Measurements from ENCODE around the gene POFUT2.
A peak's percentile ranks its signal among the peaks of the same experiment; 100 is the strongest.

Gene POFUT2, protein sequence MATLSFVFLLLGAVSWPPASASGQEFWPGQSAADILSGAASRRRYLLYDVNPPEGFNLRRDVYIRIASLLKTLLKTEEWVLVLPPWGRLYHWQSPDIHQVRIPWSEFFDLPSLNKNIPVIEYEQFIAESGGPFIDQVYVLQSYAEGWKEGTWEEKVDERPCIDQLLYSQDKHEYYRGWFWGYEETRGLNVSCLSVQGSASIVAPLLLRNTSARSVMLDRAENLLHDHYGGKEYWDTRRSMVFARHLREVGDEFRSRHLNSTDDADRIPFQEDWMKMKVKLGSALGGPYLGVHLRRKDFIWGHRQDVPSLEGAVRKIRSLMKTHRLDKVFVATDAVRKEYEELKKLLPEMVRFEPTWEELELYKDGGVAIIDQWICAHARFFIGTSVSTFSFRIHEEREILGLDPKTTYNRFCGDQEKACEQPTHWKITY

DNA sequence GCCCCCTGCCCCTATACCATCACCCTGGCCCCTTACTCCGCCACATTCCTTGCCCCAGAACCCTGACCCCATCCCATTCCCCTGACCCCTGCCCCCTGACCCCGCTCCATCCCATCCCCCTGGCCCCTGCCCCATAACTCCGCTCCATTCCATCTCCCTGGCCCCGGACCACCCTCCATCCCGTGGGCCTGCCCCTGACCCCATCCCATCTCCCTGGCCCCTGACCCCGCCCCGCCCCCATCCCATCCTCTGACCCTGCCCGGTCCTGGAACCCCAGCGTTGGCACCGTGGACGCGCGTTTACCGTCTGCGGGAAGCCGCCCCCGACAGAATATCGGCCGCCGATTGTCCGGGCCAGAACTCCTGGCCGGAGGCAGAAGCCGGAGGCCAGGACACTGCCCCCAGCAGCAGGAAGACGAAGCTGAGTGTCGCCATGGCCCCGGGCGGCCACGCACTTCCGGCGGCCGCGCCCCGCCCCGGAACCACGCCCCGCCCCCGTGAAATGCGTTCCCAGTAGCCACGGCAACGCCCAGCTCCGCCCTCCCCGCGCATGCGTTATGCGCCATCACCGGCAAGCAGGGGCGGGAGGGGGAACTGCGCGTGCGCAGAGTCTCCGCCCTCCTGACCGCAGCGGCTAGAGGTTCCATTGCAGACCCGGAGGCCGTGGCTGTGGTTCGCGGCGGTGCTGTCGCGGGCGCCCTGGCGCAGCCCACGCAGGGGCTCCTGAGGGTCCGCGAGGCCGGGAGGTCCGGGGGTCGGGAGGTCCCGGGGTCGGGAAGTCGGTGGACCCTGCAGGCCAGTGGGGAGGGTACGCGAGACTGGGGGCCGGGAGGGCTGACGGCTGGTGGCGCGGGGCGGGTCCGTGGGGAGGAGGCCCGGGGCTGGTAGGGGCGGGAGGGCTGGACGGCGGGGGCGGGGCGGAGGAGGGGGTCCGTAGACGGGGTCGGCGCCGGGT, at the start of gene POFUT2:
POFUT2 (minus strand) TSS at position 458 of the 954 bp plus-strand sequence; CDS start at position 434, 24 bp downstream.
- peak; percentile 99 for DNase-seq (ENCODE audit: low read depth)

DNA sequence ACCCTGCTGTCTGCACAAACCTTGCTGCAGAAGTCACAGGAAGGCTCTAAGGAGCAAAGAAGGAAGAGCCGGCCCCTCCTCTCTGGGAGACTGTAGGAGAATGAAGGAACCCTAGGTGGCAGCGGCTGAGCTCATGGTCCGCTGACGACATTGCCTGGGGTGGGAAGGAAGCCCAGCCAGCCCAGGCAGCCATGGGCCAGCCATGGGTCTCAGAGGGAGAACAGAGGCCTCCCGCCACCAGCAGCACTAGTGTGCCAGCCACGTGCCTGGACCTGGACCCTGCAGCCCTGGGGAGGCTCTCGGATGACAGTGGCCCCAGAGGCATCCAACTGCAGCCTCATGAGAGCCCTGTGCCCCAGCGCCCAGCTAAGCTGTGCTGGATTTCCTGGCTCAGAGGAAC, 49.2 kb upstream of the POFUT2 start:
- no peak for DNase-seq (ENCODE audit: low read depth)

DNA sequence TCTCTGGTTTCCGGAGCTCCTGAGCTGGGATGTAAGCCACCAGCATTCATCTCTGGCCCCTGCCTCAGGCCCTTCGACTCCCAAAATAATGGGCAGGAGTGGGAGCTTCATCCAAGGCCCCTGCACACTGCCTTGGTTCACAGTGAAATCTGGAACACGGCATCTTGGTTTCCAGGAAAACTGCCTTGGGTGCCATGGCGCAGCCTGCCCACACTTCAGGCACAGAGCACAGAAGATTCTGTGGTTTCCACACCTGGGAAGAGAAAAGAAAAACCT, 48.8 kb upstream of the POFUT2 start:
- no peak for DNase-seq (ENCODE audit: low read depth)

DNA sequence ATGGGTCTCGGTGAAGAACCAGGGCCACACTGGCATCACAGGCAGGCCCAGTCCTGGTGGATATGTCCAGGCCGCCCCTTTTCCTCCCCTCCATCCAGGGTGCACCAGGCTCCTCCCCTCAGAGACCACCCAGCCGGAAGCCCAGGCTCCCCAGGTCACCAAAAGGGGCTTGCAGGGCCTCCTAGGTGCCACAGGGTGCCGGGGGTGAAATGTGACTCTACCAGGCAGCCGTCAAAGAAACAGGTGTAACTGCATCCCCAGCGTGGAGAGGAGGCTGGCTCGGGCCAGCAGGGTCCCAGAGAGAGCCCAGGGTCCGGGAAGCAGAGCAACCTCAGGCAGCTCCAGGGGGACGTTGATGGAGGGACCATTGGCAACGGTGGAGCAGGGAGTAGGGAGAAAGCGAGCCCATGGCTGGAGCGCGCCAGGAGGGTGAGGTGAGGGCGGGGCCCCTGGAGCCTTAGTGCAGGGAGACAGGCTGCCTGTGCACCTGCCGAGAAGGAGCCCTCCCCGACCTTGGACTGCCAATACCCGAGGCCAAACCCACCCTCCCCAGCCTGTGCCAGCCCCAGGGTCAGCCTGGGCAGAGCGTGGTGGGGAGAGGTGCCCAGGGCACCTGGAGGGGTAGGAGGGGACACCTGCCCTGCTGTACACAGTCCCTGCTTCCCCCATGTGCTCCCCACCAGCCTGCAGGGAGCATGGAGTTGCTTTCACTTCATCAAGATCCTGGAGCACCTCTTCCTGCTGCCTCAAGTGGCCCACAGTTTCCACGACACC, 48.3 kb upstream of the POFUT2 start:
- no peak for DNase-seq (ENCODE audit: low read depth)

DNA sequence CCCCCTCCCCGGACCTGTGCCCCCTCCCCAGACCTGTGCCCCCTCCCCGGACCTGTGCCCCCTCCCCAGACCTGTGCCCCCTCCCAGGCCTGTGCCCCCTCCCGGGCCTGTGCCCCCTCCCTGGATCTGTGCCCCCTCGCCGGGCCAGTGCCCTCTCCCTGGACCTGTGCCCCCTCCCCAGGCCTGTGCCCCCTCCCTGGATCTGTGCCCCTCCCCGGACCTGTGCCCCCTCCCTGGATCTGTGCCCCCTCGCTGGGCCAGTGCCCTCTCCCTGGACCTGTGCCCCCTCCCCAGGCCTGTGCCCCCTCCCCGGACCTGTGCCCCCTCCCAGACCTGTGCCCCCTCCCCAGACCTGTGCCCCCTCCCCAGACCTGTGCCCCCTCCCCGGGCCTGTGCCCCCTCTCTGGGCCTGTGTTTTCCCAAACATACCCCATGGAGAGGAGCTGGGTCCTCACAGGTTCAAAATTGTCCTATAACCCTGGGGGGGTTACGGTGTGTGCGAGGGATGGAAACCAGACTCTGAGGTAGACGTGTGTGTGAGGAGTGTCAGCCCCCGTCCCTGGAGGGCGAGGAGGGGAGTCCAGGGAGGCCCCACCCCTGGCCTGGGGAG, 47.6 kb upstream of the POFUT2 start:
- DNase-seq (ENCODE audit: low read depth): no peak

DNA sequence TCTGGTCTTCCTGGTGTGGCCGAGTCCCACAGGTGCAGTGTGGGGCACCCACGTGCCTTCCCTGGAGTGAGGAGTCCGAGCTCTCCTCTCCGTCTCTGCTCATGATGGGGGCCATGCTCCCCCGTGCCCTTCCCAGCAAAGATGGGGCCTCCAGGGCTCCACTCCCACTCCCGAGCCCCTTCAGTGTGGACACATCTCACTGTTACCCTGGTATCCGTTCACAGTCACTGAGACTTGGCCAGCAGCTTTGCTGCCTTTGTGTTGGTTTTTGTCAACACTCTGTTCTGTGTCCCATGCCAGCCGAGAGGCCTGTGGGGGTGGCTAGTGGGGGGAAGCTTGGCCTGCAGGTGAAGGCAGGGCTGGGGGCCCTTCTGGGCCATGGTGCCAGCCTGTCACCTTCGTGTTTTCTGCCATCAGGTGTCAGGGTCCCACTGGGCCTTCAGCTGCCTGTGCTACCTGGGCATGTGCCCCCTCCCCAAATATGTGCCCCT, 46.9 kb upstream of the POFUT2 start:
- DNase-seq (ENCODE audit: low read depth): no peak

DNA sequence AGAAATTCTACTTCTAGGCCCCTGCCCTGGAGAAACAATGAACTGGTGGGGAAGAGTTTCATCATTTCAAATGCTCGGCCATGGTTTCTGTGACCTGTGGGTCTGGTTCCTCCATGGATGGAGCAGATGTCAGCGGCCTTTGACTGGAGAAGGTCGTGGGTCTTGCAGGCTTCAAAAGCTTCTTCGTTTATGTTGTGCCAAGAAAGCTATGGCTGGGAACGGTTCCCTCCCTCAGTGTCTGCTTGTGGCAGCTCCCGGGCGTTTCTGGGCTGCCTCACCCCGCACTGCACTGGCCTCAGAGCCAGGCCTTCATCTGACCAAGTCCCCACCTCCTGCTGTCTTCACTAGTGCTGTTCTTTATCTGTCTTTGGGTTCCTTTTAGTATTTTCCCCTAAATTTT, 46.4 kb upstream of the POFUT2 start:
- no peak for DNase-seq (ENCODE audit: low read depth)

DNA sequence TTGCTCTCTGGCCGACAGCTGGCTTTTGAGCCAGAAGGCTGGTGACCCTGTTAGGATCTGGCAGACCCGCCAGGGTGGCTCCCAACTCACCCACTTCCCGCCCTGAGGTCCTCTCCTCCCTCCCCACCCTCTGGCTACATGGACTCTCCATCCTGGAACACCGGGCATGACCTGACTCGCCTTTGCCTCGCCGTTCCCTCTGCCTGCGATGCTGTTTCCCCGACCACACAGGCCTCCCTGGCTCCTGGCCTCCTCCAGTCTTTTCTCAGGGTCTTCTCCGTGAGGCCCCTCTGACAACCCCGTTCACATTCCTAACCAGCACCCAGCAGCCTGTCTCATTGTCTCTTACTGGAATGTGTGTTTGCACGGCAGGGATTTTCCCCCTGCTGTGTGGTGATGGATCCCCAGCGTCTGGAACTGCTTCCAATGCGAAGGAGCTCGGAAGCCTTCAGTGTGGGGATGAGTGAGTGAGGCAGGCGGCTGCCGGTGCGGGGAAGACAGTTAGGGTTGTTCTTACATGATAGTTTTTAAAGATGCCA, 46.0 kb upstream of the POFUT2 start:
- DNase-seq (ENCODE audit: low read depth): no peak

DNA sequence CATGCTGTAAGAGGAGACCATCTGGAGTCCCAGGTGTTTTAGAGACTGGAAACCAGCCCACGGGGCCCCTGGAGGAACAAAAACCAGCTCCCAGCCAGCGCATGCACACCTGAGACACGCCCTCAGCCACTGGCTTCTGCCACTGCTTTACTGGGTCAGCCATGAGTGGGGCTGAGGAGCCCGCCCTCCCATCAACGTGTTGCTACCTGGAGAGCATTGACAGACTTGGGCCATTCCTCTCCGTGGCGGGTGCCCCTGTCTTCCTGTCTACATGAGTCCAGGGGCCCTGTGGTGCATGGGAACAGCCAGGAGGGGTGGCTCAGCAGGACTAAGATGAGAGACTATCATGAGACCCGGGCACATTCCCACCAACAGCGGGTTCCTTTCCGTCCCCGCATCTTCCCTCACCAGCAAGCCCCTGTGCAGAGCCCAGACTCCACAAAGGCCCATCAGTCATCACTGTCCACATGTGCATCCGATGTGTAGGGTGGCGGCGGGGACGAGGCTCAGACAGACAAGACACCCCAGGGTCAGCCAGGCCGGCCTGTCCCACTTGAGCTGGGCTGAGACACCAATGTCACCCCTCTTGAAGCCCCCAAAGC, 45.4 kb upstream of the POFUT2 start:
- no peak for DNase-seq (ENCODE audit: low read depth)

DNA sequence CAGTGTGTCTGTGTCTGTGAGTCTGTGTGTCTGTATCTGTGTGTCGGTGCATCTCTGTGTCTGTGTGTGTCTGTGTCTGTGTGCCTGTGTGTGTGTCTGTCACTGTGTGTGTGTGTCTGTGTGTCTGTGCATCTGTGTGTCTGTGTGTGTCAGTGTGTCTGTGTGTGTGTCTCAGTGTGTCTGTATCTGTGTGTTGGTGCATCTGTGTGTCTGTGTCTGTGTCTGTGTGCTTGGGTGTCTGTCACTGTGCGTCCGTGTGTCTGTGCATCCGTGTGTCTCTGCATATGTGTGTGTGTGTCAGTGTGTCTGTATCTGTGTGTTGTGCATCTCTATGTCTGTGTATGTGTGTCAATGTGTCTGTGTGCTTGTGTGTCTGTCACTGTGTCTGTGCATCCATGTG, 44.7 kb upstream of the POFUT2 start:
- no peak for DNase-seq (ENCODE audit: low read depth)

DNA sequence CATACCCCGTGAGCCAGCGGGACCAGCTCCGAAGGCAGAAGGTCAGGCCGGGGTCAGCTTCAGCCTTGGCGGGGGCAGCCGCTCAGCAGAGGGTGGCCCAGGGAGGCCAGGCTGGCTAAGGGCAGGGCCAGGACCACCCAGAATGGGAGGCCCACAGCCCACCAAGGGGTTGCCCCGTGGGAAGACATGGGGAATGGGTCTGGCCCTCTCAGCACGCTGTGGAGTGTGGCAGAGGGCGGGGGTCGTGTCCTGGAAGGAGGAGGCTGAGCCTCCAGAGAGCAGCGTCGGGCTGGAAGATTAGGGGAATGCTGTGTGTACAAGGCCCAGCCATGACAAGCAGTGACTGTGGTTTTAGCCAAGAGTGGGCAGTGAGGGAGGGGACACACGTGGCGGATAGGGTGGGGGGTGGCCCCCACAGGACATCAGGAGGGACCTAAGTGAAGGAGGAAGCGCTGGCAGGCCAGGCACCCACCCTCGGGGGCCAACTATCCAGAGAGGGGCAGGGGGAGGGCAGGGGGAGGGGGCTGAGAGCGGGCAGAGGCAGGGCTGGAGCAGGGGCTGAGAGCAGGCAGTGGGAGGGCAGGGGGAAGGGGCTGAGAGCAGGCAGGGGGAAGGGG, 43.9 kb upstream of the POFUT2 start:
- DNase-seq (ENCODE audit: low read depth): no peak

DNA sequence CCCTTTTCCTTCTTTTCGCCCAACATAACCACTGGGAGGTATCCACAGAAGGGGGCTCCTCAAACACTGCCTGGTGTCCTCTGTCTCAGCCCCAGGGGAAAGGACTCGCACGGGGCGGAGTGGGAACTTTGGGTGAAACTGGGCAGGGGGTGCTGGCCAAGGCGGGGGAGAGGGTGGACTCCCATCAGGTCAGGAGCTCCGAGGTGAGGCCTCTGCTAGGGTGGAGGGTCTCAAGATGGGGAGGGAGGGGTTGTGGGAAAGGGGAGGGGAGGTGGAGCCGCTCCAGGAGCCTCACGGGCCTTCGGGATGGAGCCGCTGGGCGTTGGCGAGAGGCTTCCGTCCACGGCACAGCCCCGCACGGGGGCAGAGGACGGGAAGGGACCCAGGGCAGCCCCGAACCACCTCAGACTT, 43.2 kb upstream of the POFUT2 start:
- no peak for DNase-seq (ENCODE audit: low read depth)

DNA sequence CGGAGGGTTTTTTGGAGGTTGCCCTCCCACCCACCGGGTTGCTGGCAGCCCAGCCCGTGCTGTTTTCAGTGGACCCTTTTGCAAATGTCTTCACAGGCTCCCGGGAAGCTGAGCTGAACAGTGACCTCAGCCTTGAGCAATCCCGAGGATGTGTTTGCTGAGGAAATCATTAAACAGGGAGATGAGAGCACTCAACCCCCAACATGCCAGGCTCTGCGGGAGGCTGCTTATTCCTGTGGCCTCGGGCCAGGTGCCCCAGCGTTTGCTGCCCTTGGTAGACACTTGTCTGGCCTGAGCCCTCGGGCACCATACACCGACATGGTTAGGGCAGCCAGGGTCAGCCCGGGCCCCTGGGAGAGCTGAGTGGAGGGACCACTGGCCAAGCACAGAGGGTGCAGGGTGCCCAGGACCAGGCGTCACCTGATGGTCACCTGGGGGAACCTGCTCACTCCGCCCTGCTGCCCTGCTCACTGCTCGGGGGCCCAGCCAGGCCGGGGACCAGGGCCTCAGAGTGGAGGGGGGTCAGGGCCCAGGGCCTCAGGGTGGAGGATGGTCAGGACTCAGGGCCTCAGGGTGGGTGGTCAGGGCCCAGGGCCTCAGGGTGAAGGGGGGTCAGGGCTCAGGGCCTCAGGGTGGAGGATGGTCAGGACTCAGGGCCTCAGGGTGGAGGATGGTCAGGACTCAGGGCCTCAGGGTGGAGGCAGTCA, 42.5 kb upstream of the POFUT2 start:
- DNase-seq (ENCODE audit: low read depth): no peak

DNA sequence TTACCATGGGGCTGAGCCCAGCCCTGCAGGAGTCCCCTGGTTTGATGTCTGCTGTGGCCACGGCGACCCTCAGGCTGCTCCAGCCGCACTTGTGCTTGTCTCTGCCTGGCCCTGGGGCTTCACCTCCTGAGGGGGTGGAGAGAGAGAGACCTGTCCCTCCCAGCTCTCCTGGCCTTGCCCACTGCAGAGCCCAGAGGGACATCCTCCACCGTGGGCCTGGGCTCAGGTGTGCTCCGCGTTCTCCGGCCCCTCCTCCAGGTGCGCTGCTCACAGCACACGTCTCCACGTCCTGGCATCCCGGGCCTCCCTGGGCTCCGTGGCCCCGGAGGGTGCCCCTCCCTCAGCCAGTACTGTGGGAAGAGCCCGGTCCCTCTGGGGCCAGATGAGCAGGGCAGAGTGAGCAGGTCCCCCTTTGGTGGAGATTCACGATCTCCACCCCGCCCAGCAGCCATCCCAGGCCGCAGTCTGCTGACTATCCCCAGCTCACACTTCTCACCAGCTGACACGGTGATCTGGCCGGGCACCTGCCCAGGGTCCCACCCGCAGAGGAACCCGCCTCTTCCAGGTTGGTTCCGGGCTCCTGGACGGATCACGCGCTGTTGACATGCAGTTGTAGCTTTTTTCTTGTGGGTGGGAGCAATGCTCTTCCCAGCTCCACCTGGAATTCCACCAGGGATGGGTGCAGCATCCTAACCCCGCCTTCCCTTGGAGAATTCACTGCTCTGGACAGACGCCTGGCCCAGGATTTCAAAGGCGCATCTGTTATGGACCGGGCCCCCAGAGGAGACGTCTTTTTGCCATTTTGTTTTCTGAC, 41.8 kb upstream of the POFUT2 start:
- DNase-seq (ENCODE audit: low read depth): no peak

DNA sequence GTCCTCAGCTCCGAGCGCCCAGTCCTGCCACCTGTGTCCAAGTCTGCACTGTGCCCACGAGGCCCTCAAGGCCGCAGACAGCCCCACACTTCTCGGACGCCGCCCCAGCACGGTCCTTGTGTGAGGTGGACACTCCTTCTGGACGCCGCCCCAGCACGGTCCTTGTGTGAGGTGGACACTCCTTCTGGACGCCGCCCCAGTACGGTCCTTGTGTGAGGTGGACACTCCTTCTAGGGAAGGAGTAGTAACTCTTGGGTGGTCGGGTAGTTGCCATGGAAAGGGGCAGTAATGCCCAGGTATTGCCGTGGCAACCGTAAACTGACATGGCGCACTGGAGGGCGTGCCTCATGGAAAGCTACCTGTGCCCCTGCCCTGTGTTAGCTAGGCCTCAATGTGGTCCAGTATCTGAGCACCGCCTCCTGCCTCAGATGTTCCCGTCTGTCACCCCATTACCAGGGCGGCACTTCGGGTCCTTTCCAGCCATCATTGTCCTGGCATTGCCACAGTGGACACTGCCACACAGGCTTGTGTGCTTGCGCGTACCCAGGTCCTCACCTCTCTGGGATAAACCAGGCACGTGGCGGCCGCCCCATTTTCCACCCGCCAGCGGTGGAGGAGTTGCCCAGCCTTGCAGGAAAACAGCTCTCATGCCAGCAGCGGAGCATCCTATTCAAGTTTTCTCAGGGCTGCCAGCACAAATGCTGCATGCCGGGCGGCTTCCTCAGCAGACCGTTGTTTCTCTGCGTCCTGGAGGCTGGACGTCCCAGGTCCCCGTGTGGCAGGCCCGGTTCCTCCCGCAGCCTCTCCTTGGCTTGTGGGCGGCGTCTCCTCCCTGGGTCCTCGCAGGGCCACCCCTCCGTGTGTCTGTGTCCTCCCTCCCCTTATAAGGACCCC, 40.8 kb upstream of the POFUT2 start:
- DNase-seq (ENCODE audit: low read depth): no peak

DNA sequence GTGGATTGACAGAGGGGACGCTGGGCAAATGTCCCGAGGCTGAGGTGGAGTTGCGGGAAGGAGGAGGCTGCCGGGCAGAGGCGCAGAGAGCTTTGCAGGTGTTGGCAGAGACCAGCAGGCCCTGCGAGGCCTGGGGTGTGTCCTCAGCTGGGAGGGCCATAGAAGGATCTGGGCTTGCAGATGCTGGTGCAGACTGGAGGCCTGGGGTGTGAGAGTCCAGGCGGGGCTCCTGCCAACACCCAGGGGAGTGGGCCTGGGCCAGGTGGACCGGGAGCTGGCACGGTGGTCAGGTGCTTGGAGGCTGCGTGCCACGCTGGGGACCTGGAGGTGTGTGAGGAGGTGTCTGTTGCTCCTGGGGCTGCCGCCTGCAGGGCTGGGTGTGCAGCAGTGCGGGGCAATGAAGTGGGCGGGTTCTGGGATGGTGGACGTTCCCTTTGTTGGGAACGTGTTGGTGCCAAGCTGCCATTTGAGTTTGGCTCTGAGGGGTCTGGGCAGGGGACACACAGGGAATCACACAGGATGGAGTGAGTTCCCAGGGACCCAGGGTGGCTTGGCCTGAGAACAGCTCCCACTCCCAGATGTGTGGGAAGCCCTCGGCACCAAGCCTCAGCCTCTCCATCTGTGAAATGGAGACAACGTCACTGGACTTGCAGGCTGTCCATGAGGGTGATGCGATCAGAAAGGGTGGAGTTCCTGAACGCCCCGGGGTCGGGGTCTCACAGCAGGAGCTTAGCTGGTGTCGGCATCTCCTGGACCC, 39.9 kb upstream of the POFUT2 start:
- DNase-seq (ENCODE audit: low read depth): no peak

DNA sequence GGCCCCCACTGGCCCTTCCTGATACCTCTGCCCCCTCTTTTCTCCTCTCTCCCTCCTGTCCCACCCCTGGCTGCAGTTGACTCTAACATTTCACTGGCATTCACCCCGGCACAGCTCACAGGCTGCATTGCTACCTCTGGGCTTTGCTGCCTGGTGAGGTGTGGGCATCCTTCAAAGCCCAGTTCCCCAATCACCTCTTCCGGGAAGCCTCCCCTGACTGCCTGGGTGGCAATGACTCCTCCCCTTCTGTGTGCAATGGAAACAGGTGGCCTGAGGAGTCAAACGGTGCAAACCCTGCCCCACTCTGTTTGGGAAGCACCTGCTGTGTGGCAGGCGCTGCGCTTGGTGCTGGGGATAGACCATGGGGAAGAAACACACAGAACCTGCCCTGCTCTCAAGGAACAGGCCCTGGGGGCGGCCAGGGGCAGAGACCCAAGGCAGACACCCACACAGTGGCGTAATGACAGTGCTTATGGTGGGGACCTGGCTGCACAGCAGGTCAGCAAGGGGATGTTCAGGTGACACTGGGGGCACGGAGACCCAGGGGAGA, 39.3 kb upstream of the POFUT2 start:
- DNase-seq (ENCODE audit: low read depth): no peak

Data from activated gamma-delta T cell treated with anti-CD3 and anti-CD28 coated beads, Interleukin-2, amount 50 U/mL, for 16 hours (primary cell).